ENCODE measurements around the gene NAGK. TPM values are rescaled to one million over a fixed set of nuclear protein-coding genes. Genes with fewer than 3 reads are reported as not detected.

The NAGK gene
- total RNA-seq, 2 experiments from 2014 or later: 97.8 to 211 TPM

DNA sequence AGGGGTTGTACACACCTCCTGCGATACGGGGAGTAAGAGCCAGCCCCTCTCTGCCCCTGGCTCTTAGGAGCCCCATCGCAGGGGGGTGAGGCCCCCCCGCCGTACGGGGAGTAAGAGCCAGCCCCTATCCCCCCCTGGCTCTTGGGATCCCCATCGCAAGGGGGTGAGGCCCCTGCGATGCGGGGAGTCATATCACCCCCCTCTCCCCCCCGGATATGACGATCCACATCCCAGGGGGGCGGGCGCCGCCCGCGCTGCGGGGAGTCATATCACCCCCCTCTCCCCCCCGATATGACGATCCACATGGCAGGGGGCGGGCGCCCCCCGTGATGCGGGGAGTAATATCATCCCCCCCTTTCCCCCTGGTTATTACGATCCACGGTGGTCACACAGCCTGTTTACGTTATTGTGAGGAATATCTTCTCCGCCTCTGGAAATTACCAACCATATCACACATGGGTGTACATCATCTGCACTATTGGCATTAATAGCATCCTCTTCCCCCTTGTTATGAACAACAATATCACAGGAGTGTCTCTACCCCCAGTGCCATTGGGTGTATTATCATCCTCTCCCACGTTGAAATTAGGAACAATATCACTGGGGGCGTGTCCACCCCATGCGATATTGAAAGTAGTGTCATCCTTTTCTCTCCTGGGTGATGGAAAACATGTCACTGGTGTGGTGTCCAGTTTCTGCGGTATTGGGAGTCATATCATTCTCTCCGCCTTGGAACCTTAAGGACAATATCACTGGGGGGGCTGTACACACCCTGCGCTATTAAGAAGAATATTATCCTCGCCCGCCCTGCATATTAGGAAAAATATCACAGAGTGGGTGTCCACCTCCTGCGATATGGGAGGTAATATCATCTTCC, 24.7 kb upstream of the NAGK start:
- H3K4me3 ChIP-seq (ENCODE audit: low read depth, low read length, poor library complexity, severe bottlenecking): no peak overlapping the region
- H3K79me2 ChIP-seq (ENCODE audit: insufficient read depth, low read depth, low read length): no peaks in the 10 kb centered on the region
- H3K4me1 ChIP-seq (ENCODE audit: insufficient read depth, low read length, poor library complexity, severe bottlenecking): no peaks in the 10 kb centered on the region
- BruUV-seq (replicated peaks): no TSS peak
- no peaks in the 10 kb centered on the region for H4K20me1 ChIP-seq (ENCODE audit: insufficient read depth, low read length)
- H3K36me3 ChIP-seq (ENCODE audit: insufficient read depth, low read length): no peaks in the 10 kb centered on the region
- POLR2A ChIA-PET: no interaction called here
- no peaks in the 10 kb centered on the region for H3K9me2 ChIP-seq (ENCODE audit: insufficient read depth, low read length)
- DNase-seq (ENCODE audit: low spot score): no peak
- H3K4me2 ChIP-seq (ENCODE audit: low read length): no peak overlapping the region
- H3K27ac ChIP-seq (ENCODE audit: low read depth, low read length, poor library complexity, severe bottlenecking): no peak overlapping the region
- CTCF ChIA-PET (ENCODE audit: unreplicated experiment): no interaction called here
- intact Hi-C loops (cut with micrococcal nuclease; ENCODE audit: unreplicated experiment): no loop called here
- no peak for TF ChIP-seq EZH2phosphoT487 (IDR thresholded peaks at IDR 0.05; ENCODE audit: borderline replicate concordance, low read depth, low read length)
- TF ChIP-seq, protein P1, sequence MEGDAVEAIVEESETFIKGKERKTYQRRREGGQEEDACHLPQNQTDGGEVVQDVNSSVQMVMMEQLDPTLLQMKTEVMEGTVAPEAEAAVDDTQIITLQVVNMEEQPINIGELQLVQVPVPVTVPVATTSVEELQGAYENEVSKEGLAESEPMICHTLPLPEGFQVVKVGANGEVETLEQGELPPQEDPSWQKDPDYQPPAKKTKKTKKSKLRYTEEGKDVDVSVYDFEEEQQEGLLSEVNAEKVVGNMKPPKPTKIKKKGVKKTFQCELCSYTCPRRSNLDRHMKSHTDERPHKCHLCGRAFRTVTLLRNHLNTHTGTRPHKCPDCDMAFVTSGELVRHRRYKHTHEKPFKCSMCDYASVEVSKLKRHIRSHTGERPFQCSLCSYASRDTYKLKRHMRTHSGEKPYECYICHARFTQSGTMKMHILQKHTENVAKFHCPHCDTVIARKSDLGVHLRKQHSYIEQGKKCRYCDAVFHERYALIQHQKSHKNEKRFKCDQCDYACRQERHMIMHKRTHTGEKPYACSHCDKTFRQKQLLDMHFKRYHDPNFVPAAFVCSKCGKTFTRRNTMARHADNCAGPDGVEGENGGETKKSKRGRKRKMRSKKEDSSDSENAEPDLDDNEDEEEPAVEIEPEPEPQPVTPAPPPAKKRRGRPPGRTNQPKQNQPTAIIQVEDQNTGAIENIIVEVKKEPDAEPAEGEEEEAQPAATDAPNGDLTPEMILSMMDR (conservative IDR thresholded peaks at IDR 0.05; ENCODE audit: low read length): no peak
- no peak overlapping the region for H2AFZ ChIP-seq (ENCODE audit: low read length)
- H3K9me3 ChIP-seq (ENCODE audit: low read length): no peaks in the 10 kb centered on the region

DNA sequence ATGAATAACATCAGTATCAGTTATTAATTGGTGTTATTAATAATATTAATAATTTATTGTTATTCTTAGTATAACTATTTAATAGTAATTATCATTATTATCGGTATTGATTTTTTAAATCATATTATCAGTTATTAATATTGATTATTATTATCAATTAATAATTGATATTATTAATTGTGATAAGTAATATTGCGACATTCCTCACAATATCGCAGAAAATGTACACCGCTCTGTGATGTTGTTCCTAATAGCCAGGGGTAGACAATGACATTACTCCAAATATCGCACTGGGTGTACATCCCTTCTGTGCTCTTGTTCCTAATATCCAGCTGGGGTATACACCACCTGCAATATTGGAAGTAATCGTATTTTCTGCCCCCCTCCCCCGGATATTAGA, 23.3 kb upstream of the NAGK start:
- Histone ChIP-seq H4K20me1 (ENCODE audit: insufficient read depth, low read length) (no peaks in the 10 kb centered on the region), H3K9me2 (ENCODE audit: insufficient read depth, low read length) (no peaks in the 10 kb centered on the region), H3K36me3 (ENCODE audit: insufficient read depth, low read length) (no peaks in the 10 kb centered on the region), H3K4me1 (ENCODE audit: insufficient read depth, low read length, poor library complexity, severe bottlenecking) (no peaks in the 10 kb centered on the region), H3K79me2 (ENCODE audit: insufficient read depth, low read depth, low read length) (no peaks in the 10 kb centered on the region), H2AFZ (ENCODE audit: low read length) (no peak overlapping the region), H3K27ac (ENCODE audit: low read depth, low read length, poor library complexity, severe bottlenecking) (no peak overlapping the region), H3K4me3 (ENCODE audit: low read depth, low read length, poor library complexity, severe bottlenecking) (no peak overlapping the region), H3K4me2 (ENCODE audit: low read length) (no peak overlapping the region), H3K9me3 (ENCODE audit: low read length) (no peaks in the 10 kb centered on the region)
- ChIA-PET CTCF (ENCODE audit: unreplicated experiment) (no interaction called here), POLR2A (no interaction called here)
- no peak for DNase-seq (ENCODE audit: low spot score)
- intact Hi-C loops (cut with micrococcal nuclease; ENCODE audit: unreplicated experiment): no loop called here
- no peak for TF ChIP-seq EZH2phosphoT487 (IDR thresholded peaks at IDR 0.05; ENCODE audit: borderline replicate concordance, low read depth, low read length)
- TF ChIP-seq, protein P1 (conservative IDR thresholded peaks at IDR 0.05; ENCODE audit: low read length): no peak
- BruUV-seq (replicated peaks): no TSS peak

DNA sequence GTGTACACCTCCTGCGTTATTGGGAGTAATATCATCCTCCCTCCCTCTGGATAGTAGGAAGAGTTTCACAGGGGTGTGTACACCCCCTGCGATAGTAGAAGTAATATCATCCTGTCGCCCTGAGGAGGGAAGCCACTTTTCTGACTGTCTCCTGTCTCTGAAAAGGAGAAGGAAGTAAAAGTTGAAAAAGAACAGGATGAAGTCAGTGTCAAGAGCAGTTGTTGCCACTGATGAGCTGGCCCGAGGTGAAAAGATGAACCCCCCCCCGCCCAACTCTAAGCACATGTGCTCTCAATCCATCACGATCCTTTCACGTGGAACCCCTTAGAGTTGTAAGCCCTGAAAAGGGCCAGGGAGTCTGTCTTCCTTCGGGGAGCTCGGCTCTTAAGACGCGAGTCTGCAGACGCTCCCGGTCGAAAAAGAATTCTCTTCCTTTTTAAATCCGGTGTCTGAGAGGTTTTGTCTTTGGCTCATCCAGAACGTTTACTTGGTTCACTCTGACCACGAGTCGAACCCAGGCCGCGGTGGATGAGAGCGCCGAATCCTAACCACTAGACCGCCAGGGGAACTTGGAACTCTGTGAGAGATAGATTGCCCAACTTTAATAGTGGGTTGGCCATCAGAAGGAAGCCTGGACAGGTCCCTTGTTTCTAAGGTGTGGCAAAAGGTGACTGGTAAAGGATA, 22.4 kb upstream of the NAGK start:
- Histone ChIP-seq H3K27ac (ENCODE audit: low read depth, low read length, poor library complexity, severe bottlenecking) (no peak overlapping the region), H4K20me1 (ENCODE audit: insufficient read depth, low read length) (no peaks in the 10 kb centered on the region), H3K4me1 (ENCODE audit: insufficient read depth, low read length, poor library complexity, severe bottlenecking) (no peaks in the 10 kb centered on the region), H3K9me2 (ENCODE audit: insufficient read depth, low read length) (no peaks in the 10 kb centered on the region), H3K4me3 (ENCODE audit: low read depth, low read length, poor library complexity, severe bottlenecking) (no peak overlapping the region), H3K36me3 (ENCODE audit: insufficient read depth, low read length) (no peaks in the 10 kb centered on the region), H3K4me2 (ENCODE audit: low read length) (no peak overlapping the region), H3K79me2 (ENCODE audit: insufficient read depth, low read depth, low read length) (no peaks in the 10 kb centered on the region), H2AFZ (ENCODE audit: low read length) (no peak overlapping the region), H3K9me3 (ENCODE audit: low read length) (no peaks in the 10 kb centered on the region)
- POLR2A ChIA-PET: no interaction called here
- CTCF ChIA-PET (ENCODE audit: unreplicated experiment): no interaction called here
- no TSS peak for BruUV-seq (replicated peaks)
- TF ChIP-seq, protein P1 (conservative IDR thresholded peaks at IDR 0.05; ENCODE audit: low read length): no peak
- no peak for TF ChIP-seq EZH2phosphoT487 (IDR thresholded peaks at IDR 0.05; ENCODE audit: borderline replicate concordance, low read depth, low read length)
- intact Hi-C loops (cut with micrococcal nuclease; ENCODE audit: unreplicated experiment): no loop called here
- no peak for DNase-seq (ENCODE audit: low spot score)

Data from OCI-LY7 (cell line).